GM08714 (cell line): Measurements from ENCODE around the gene KCNIP4.

Experiments used
- H3K4me3 ChIP-seq: fragments of 200-500 bp; sonication (Bioruptor generic); 2 replicates; pipeline ENCODE4 v1.5.1; 2014; ENCODE audit warnings: mild to moderate bottlenecking, low read length, inconsistent platforms
- ZNF274 ChIP-seq: IDR thresholded peaks from 2 replicates; pipeline ENCODE4 v1.6.1; 2012; ENCODE audit warnings: mild to moderate bottlenecking, low read depth, low read length

KCNIP4 gene

DNA sequence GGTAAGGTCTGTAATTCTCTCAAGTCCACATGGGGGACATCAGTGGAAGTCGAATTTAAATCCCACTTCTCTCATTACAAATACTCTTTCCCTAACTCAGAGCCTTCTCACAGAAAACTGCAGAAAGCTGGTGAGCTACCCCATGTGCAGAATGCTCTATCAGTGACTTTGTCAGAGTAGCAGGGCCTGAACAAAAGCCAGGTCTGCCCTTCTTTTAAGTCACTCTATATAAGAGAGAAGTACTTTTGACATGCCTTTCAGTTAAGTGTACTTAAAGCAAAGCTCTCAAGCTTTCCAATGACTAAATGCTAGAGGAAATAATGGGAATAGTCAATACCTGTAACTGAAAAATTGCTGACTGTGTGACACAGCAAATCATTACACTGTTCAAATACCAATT, 323.1 kb downstream of the KCNIP4 start:
- H3K4me3 ChIP-seq = no peak overlapping the region
- no peak for TF ChIP-seq ZNF274

DNA sequence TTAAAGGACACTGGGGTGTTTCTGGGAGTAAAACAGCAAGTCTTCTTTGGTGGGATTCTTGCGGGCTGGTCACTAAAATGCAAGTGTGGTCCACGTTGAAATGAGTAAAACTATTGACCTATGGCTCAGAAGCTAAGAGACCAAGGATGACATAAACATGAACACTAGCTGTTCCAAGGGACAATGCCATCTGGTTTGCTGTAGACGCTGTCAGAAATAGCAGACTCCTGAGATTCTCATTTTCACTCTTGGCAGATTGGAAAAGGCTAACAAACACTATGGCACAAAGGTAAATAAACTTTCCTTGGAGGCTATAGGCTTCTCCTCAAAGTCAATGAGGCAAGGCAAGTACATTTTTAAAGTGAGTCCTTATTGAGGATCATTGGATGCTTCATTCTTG, 343.6 kb downstream of the KCNIP4 start:
- TF ChIP-seq ZNF274 = no peak
- no peak overlapping the region for H3K4me3 ChIP-seq

DNA sequence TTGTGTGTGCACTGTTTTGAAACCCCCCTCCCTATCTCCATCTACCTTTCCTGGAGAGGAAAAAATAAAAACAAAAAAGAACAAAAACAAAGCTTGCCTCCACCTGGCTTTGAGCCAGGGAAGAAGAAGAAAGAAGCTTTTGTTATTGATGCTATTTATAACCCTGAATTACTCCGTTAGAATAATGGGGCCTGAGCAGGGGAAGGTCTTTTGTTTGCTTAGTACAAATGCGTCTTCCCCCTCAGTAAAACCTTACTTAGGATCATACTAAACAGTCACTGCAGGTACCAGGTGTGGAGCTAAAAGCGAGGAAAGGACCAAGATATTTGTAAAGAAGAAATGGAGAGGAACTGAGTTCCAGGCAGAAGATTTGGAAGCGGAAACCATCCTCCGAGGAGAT, 352.1 kb downstream of the KCNIP4 start:
- H3K4me3 ChIP-seq = no peak overlapping the region
- TF ChIP-seq ZNF274 = no peak

DNA sequence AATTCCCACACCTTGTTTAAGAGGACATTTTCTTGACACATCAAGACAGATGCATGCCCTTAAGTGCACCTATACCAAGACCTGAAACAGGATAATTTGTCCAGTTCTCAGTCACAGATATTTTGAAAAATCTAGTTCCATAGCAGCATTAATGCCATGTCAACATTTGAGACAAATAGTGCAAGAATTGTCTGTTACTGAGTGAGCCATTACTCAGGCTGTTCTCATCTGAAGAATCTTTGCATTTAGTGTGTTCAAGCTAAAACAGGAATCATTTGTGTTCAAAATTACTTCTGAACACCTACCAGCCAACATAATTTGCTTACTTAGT, 354.9 kb downstream of the KCNIP4 start:
- no peak overlapping the region for H3K4me3 ChIP-seq
- no peak for TF ChIP-seq ZNF274

DNA sequence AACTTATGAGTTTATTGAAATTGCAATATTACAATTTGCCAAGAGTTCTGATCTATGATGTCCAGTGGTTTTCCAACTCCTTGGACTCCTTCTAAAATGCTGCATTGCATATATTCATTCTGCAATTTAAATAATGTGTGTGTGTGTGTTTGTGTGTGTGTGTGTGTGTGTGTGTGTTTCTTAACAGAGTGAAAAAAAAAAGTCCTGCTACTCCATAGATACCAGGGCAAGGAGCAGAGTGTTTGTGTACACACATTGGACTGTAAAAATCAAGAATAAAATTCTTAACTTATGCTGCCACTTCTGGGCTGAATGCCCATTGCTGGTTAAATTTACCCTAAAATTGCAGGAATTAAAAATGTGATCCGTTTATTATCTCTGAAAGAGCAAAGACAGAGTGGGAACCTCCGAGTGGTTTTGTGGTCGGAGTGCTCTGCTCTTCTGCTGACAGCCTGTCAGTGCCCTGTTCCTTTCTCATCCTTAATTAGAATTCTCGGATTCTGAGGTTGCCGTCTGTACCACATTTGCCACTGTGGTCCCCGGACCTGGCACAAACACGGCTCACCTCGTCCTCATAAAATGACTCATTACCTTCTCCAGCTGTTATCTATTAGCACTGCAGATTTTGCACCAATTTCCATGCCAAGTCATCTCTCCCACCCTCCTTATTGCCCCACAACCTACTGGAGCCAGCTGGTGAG, 355.5 kb downstream of the KCNIP4 start:
- no peak for TF ChIP-seq ZNF274
- no peak overlapping the region for H3K4me3 ChIP-seq

DNA sequence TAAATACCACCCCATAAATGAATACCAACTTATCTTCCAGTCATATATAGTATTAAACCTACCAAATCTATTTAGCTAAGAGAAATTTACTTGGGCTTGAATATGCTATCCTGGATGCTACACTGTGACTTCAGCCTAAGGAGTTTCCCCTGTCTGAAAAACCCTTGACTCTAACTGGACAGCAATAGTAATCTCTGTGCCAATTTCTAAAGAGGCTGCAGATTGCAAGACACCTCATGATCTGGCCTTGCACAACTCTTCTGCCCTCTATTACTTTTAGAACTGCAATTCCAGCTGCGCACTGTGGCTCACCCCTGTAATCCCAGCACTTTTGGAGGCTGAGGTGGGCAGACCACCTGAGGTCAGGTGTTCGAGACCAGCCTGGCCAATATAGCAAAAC, 371.5 kb downstream of the KCNIP4 start:
- no peak for TF ChIP-seq ZNF274

DNA sequence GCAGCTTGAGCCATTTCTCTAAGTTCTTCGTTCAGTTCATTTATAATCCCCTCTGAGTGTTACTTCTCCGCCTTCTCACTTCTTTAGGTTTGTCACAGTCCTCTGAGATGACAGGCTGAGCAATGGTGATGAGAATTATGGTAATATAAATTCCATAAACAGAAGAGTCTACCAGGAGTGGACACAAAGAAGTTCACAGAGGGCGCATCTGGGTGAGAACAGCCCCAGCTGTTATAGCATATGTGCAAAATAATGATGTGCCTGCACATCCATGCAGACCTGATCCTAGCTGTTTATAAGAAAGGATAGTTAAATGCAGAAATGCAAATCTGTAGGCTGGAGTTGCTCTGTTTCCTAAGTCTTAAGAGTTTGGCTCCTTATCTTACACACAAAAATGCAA, 377.5 kb downstream of the KCNIP4 start:
- no peak overlapping the region for H3K4me3 ChIP-seq
- no peak for TF ChIP-seq ZNF274

More for the DNA sequence above, 371.5 kb downstream of the KCNIP4 start:
- no peak overlapping the region for H3K4me3 ChIP-seq

DNA sequence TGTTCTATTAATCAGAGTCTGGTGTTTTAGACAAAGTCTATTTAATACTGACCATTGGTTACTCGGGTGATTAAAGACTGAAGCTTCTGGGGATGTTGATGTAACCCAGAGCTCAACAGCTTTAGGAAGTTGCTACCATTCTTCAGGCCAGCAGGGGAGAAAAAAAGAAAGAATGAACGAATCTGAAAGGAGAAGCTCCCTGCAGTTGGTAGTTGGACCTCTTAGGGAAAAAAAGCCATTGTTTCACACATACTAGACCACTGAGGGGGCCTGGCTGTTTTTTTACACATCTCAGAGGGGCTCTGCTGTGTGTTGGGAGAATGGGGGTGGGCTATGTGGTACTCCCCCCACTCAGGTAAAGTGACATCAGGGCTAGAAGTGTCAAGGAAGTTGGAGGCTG, 378.9 kb downstream of the KCNIP4 start:
- no peak overlapping the region for H3K4me3 ChIP-seq
- no peak for TF ChIP-seq ZNF274

DNA sequence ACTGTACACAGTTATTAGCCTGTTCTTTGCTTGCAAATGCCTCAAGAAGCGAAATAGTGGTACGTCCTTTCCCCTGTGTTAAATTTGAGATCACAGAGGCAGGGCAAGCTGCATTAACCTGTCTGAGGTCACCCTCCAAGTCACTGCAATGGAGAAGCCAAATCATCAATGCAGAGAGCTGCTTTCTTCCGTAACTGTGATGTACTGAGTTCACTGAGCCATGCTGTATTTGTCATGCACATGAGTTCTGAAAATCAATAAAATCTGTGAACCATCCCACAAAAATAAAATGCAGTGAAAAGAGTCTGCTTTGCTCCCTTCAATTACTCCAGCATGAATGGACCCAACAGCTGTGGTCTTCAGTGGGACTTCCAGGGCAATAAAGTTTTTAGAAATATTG, 393.5 kb downstream of the KCNIP4 start:
- no peak overlapping the region for H3K4me3 ChIP-seq

DNA sequence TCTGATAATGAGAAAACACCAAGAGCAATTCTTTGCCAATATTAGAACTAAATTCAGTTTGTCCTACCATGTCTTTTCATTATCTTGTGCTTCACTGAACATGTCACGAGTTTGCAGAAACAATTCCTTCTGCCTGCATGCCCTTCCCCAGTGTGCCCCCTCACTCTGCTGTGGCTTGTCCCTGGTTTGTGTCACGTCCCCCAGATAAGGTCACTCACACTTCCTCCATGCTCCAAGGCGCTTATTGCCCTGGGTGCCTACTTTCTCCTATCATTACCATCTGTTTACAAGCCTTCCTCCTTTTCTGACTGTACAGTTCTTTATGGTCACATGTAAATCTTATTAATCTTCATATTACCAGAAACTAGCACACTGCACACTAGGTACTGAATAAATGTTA, 394.1 kb downstream of the KCNIP4 start:
- no peak overlapping the region for H3K4me3 ChIP-seq
- no peak for TF ChIP-seq ZNF274

More for the DNA sequence above, 393.5 kb downstream of the KCNIP4 start:
- TF ChIP-seq ZNF274 = no peak

DNA sequence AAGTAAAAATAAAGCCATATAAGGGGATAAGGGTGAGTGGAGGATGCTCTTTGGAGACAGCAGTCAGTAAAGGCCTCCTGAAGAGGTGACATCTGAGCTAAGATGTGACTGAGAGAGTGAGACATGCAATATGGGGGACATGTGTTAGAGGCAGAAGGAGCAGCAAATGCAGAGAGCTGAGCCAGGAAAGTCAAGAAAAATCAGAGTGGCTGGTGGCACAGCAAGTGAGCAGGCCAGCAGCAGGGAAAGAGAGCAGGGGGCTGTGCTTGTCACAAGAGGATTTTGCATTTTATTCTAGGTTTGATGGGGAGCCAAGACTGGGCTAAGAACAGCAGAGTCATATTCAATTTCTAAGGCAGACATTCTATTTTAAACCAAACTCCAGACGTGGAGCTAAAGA, 394.5 kb downstream of the KCNIP4 start:
- no peak for TF ChIP-seq ZNF274
- H3K4me3 ChIP-seq = no peak overlapping the region

DNA sequence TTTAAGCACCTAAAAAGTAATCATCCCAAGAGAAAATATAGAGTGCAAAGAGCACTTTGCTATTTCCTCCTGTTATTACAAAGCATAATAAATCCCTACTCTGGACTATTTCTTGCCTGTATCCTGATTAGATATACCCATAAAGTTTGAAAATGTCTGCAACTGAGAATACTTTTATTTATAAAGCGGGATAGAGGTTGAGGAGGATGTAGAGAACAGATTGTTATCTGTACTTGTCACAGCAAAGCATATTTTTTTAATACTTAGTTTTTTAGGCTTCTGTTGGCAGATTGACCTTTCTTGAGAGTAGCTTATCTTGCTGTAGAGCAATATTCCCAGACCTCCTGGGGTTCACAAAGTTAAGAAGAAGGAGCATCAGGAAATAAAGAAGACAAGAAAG, 396.1 kb downstream of the KCNIP4 start:
- TF ChIP-seq ZNF274 = no peak

DNA sequence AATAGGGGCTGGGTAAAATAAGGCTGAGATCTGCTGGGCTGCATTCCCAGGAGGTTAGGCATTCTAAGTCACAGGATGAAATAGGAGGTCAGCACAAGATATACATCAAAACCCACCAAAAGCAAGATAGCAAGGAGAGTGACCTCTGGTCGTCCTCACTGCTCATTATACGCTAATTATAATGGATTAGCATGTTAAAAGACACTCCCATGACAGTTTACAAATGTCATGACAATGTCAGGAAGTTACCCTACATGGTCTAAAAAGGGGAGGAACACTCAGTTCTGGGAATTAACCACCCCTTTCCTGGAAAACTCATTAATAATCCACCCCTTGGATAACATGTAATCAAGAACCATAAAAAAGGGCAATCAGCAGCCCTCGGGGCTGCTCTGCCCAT, 403.6 kb downstream of the KCNIP4 start:
- no peak overlapping the region for H3K4me3 ChIP-seq
- no peak for TF ChIP-seq ZNF274

More for the DNA sequence above, 396.1 kb downstream of the KCNIP4 start:
- H3K4me3 ChIP-seq = no peak overlapping the region

DNA sequence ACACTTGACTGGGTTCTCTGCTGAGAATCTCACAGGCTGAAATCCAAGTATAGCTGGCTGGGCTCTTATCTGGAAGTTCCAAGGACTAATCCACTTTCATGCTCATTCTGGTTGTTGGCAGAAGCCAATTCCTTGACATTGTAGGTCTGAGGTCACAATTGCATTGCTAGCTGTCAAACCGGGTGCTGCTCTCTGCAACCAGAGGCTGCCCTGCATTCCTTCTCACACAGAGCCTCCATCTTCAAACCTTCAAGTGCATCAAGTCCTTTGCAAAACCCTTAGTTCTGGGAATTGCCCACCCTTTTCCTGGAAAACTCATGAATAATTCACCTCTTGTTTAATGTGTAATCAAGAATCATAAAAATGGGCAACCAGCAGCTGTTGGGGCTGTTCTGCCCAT, 404.2 kb downstream of the KCNIP4 start:
- no peak for TF ChIP-seq ZNF274
- no peak overlapping the region for H3K4me3 ChIP-seq

DNA sequence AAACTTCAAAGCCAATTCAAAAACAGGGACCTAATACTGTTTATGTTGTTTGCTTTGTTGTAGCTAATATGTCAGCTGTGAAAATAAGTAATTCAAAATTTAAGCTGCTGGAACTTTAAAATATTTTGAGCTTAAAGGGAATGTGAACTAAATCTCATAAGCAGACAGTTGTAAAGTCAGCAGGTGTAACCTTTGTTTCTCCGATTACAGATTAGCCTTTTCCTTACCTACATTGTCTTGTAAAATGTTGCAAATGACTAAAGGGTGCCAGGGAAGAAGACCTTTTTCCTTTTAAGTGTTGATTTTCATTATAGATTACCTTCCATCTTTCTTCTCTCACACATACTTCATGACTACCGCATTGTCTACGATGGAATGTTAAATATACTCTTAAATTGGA, 405.1 kb downstream of the KCNIP4 start:
- no peak overlapping the region for H3K4me3 ChIP-seq
- no peak for TF ChIP-seq ZNF274

DNA sequence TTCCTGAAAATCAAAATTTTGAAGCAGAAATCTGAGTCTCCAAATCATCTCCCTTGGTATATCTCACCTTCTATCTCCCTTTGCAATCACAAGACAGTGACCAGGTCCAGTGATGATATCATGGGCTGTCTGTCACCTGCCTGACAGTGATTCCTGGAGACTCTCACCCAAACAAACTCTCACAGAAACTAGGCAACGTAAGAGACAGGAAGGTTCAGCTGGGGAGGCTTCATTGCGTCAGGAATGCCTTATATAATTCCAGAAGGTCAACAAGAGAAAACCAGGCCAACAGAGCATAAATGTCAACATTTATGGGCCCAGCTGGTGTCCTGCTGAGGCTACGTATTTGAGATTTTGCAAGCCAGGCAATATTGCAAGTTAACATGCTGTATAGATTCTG, 412.7 kb downstream of the KCNIP4 start:
- no peak overlapping the region for H3K4me3 ChIP-seq
- no peak for TF ChIP-seq ZNF274
